GM12891 (cell line): ENCODE measurements around the gene SECISBP2.
A peak's percentile ranks its signal among the peaks of the same experiment; 100 is the strongest.
"Not testable (repeated sequence)": the region's sequence is repeated elsewhere in the genome, so short reads cannot be mapped to it uniquely, and the experiment has no call there.

ENCODE experiments used
- DNase-seq: peaks from one replicate; pipeline ENCODE4 v3.0.0; 2011; ENCODE audit warnings: low spot score; ENCODE audit not compliant: insufficient read length
- FAIRE-seq: peaks from 2 replicates; lab custom pipeline; 2011; peaks lifted over from hg19 to GRCh38; lab: Jason Lieb, UNC
- PAX5 ChIP-seq: IDR thresholded peaks from 2 replicates; pipeline ENCODE4 v1.6.1; 2011; ENCODE audit warnings: low read length, moderate library complexity, mild to moderate bottlenecking; ENCODE audit not compliant: insufficient read depth, severe bottlenecking
- POLR2A ChIP-seq: IDR thresholded peaks from 2 replicates; pipeline ENCODE4 v1.6.1; 2011; ENCODE audit warnings: low read depth, low read length, control low read depth
- POLR2AphosphoS5 ChIP-seq: IDR thresholded peaks from 2 replicates; pipeline ENCODE4 v1.6.1; 2011; ENCODE audit warnings: low read depth, low read length, control low read depth
- POU2F2 ChIP-seq: IDR thresholded peaks from 2 replicates; pipeline ENCODE4 v1.6.1; 2011; ENCODE audit warnings: low read depth, mild to moderate bottlenecking, control low read depth, low read length, moderate library complexity
- SPI1 ChIP-seq: IDR thresholded peaks from 2 replicates; pipeline ENCODE4 v1.6.1; 2011; ENCODE audit warnings: low read depth, low read length, control low read depth
- TAF1 ChIP-seq: IDR thresholded peaks from 2 replicates; pipeline ENCODE4 v1.6.1; 2011; ENCODE audit warnings: low read depth, low read length, control low read depth

The SECISBP2 gene

DNA sequence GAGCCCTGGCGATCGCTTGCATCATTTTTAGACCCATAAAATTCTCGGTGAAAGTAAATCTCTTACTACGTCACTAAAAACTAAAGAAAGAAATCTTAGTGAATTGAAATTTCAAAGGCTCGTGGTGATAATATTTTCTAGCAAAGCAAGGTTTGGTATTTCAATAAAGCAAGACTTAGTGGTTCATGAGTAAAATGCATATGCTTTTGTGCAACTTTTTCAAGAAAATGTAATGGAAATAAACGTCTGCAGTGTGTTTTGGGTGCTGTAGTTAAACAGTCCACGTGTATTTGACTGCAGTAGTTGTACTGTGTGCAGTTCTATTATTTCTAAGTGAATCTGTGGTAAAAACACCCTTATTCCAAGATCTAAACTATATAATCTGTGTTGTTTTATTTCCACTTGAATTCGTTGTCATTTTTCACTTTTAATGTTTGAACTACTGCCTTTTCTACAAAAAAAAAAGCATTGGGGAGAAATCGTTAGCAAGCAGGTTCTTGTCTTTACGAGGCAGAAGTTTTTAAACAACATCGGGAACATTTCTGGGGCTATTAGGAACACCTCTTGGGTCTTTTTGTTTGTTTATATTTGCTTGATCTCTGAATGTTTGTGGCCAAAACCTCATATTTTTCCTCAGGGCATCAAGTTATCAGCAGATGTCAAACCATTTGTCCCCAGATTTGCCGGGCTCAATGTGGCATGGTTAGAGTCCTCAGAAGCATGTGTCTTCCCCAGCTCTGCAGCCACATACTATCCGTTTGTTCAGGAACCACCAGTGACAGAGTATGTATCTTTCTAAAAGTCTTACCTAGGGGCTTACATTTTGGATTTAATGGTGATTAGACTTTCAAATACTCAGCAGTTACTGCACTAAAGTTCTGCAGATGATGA is 960 bp downstream of the SECISBP2 start:
- TF ChIP-seq POLR2AphosphoS5 (no peak), POLR2A (no peak), SPI1 (no peak), PAX5 (no peak), POU2F2 (no peak), TAF1 (no peak)
- FAIRE-seq (no peak), DNase-seq (no peak)

DNA sequence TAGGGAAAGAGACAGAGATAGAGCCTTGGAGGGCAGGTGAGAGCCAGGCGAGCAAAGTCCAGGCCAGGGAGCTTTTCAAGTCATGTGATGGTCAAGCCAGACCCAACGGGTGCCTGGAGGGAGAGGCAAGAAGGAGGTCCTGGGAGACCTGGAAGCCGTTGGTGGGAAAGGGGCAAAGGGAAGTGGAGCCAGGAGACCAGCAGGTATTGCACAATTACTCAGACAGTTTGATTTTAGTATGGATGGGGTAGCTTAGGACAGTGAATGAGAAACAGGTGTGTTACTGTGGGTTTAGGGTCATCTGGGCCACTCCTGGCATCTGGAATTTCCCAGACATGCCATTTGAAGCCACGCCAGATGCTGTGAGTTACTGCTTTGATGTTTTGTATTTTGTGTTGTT is 5.1 kb downstream of the SECISBP2 start:
- no peak for TF ChIP-seq POU2F2
- 0 out of 2 replicates have a peak, but pooled peaks have one; percentile 27 for TF ChIP-seq POLR2A
- FAIRE-seq (no peak), DNase-seq (no peak)

DNA sequence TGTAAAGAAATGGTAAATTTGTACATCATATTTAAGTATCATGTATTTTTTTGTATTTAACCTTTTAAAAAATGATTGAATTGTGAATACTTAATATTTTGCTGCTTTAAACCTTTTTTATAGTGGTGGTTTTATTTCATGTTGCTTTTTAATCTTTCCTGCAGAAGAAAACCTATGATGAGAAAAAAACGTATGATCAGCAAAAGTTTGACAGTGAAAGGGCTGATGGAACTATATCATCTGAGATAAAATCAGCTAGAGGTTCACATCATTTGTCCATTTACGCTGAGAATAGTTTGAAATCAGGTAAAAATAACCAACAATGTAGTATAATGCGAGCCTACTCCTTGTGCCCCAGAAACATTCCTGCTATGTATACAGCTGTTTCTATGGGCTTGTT is 7.4 kb downstream of the SECISBP2 start:
- FAIRE-seq (no peak), DNase-seq (no peak)
- TF ChIP-seq TAF1 (no peak), POLR2A (no peak), PAX5 (no peak), SPI1 (no peak), POLR2AphosphoS5 (no peak), POU2F2 (no peak)

- FAIRE-seq = no peak
Measured at GRCh38 chr9:89328064-89328463, 9.8 kb downstream of the SECISBP2 start.

DNA sequence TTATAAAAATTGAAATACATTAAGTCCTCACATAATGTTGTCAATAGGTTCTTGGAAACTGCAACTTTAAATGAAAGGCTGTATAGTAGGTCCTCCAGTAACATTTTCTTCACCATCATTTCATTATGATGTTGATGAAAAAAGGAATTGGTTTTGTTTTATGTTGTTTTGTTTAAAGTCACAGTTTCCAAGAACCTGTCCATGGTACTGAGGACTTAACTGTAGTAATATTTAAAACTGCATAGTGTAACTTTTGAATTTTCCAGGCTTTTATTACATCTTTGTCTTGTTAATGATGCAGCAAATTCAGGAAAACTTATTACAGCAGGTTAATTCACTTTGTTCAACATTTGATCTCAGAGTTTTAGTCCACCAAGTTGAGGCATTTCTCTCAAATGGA is 11.6 kb downstream of the SECISBP2 start:
- no peak for DNase-seq
- no peak for FAIRE-seq
- no peak for TF ChIP-seq POU2F2
- no peak for TF ChIP-seq POLR2A
- no peak for TF ChIP-seq TAF1
- TF ChIP-seq PAX5 = no peak
- no peak for TF ChIP-seq SPI1
- TF ChIP-seq POLR2AphosphoS5 = no peak

More at GRCh38 chr9:89328064-89328463, 9.8 kb downstream of the SECISBP2 start:
- DNase-seq = no peak
- TF ChIP-seq TAF1 (no peak), PAX5 (no peak), POLR2AphosphoS5 (no peak), POLR2A (no peak), POU2F2 (no peak), SPI1 (no peak)

- no peak for TF ChIP-seq POU2F2
- FAIRE-seq = no peak
- no peak for DNase-seq
Measured at GRCh38 chr9:89330513-89330912, 12.2 kb downstream of the SECISBP2 start.

- no peak for DNase-seq
- FAIRE-seq = no peak
Measured at GRCh38 chr9:89339807-89340206, 21.5 kb downstream of the SECISBP2 start.

DNA sequence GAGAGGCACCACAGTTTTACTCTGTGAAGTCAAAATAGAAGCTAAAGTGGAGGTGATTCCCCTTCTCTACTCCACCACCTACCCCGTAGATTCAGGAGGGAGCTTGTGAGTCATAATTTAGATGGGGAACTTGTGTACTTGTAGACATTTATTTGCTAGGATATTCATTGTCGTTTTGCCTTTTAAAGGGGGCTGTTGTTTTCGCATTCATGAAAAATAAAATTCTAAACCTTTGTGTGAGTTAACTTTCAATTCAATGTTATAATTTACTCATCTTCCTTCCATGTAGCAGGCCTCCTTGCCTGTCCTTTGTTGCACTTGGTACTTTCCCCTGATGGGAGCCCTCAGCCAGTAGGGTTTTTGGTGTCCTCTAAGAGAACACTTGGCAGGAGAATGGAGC is 22.0 kb downstream of the SECISBP2 start:
- TF ChIP-seq PAX5 (no peak), POU2F2 (no peak), POLR2AphosphoS5 (no peak), TAF1 (no peak), SPI1 (no peak), POLR2A (no peak)
- DNase-seq (no peak), FAIRE-seq (no peak)

More at GRCh38 chr9:89339807-89340206, 21.5 kb downstream of the SECISBP2 start:
- TF ChIP-seq SPI1 (no peak), POLR2AphosphoS5 (no peak), POU2F2 (no peak), TAF1 (no peak), PAX5 (no peak), POLR2A (no peak)

DNA sequence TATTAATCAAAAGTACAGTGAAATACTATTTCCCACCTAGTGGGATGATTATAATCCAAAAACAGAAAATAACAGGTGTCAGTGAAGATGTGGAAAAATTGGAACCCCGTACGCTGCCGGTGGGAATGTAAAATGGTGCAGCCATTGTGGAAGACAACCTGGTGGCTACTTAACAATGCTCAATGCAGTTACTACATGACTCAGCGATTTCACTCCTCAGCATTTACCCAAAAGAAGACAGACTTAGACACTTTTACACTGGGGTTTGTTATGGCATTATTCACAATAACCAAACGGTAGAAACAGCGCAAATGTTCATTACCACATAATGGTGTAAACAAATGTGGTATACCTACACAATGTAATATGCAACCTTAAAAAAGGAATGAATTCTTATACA is 23.9 kb downstream of the SECISBP2 start:
- TF ChIP-seq TAF1 (no peak), POU2F2 (no peak), SPI1 (no peak), POLR2AphosphoS5 (no peak), PAX5 (no peak), POLR2A (no peak)
- DNase-seq (no peak), FAIRE-seq (peak; percentile 51)

GRCh38 chr9:89342948-89343347 is 24.6 kb downstream of the SECISBP2 start:
- FAIRE-seq (no peak), DNase-seq (no peak)
- TF ChIP-seq POLR2A = no peak
- TF ChIP-seq PAX5 = no peak
- no peak for TF ChIP-seq TAF1
- TF ChIP-seq SPI1 = no peak
- no peak for TF ChIP-seq POLR2AphosphoS5
- TF ChIP-seq POU2F2 = no peak

DNA sequence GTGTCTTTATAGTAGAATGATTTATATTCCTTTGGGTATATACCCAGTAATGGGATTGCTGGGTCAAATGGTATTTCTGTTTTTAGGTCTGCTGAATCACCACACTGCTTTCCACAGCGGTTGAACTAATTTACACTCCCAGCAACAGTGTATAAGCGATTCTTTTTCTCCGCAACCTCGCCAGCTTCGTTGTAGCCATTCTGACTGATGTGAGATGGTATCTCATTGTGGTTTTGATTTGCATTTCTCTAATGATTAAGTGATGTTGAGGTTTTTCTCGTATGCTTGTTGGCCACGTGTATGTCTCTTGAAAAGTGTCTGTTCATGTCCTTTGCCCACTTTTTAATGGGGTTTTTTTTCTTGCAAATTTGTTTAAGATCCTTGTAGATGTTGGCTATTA is 25.5 kb downstream of the SECISBP2 start:
- not testable (repeated sequence) for DNase-seq, FAIRE-seq
